Testis (tissue), 3 donors: ENCODE measurements around the gene BBS4. TPM values are rescaled to one million over a fixed set of nuclear protein-coding genes. Genes with fewer than 3 reads are reported as not detected.

Source experiments
- DNase-seq: peaks from one replicate; pipeline ENCODE4 v3.0.0-alpha.2; 2019
- H3K27ac ChIP-seq, 2 donors: fragments of 200-600 bp; sonication (generic); one replicate each; pipeline ENCODE4 v1.5.1; 2019
- H3K27me3 ChIP-seq: fragments of 200-600 bp; sonication (generic); one replicate; pipeline ENCODE4 v1.5.1; 2019
- H3K36me3 ChIP-seq: fragments of 200-600 bp; sonication (generic); one replicate; pipeline ENCODE4 v1.5.1; 2017; ENCODE audit warnings: low read depth; ENCODE audit errors: missing control alignments
- H3K4me1 ChIP-seq: fragments of 200-600 bp; sonication (generic); one replicate; pipeline ENCODE4 v1.5.1; 2019
- H3K4me3 ChIP-seq, 2 donors: fragments of 200-600 bp; sonication (generic); one replicate each; pipeline ENCODE4 v1.5.1; 2017 to 2019
- H3K9me3 ChIP-seq: fragments of 200-600 bp; sonication (generic); one replicate; pipeline ENCODE4 v1.5.1; 2017
- CTCF ChIP-seq, 3 experiments: fragments of 450-650 bp in 2 of 3; fragments of 200-600 bp in 1 of 3; sonication (generic) in 1 of 3; IDR thresholded peaks; one replicate each; pipeline ENCODE4 v1.5.1; 2016 to 2019; ENCODE audit warnings: antibody characterized with exemption in 3 of 3, mild to moderate bottlenecking in 2 of 3, moderate library complexity in 1 of 3
- POLR2A ChIP-seq: fragments of 450-650 bp; IDR thresholded peaks from one replicate; pipeline ENCODE4 v1.6.1; 2017; ENCODE audit warnings: antibody characterized with exemption, mild to moderate bottlenecking, moderate library complexity
- WGBS, 2 donors: methylation state at CpG; one replicate each; pipeline ENCODE4 v1.1.5; 2018; 5-methylcytosine and 5-hydroxymethylcytosine counted together
- intact Hi-C: fragments of 100-400 bp; cut with DNase I; formaldehyde crosslinking; loops from one replicate; pipeline ENCODE4 v1.15.1; 2023; ENCODE audit warnings: low total_unique reads
- polyA plus RNA-seq: library from polyadenylated mRNA; stranded (reverse); fragments of 350-450 nt; fragmentation: Illumina TruSeq; extraction: RNeasy Lipid Tissue Mini Kit (QIAGEN cat#74804); gene quantifications from one replicate; pipeline ENCODE4 v1.2.3, GENCODE V29; 2014; ENCODE audit warnings: low read depth, low replicate concordance; ENCODE audit not compliant: insufficient read depth
- total RNA-seq, 2 donors: library from RNA; depleted of rRNA; stranded (reverse); fragments of >200 nt; gene quantifications; one replicate each; pipeline ENCODE4 v1.2.3, GENCODE V29; 2016

The BBS4 gene
- total and polyA plus RNA-seq, 3 donors from 2014 or later, result 48.7 to 83.9 (median 50.7) TPM

- no peak for DNase-seq
- H3K36me3 ChIP-seq, result no peaks in the 10 kb centered on the region
- intact Hi-C loops, result no loop called here
- no peak overlapping the region for H3K4me3 ChIP-seq
- 90 to 93% methylated on average over 3 of the region's 3 CpGs for WGBS, 2 donors
- H3K9me3 ChIP-seq, result no peaks in the 10 kb centered on the region
- H3K4me1 ChIP-seq, result no peaks in the 10 kb centered on the region
- H3K27ac ChIP-seq, result no peak overlapping the region
- H3K27me3 ChIP-seq, result no peaks in the 10 kb centered on the region
- TF ChIP-seq CTCF (IDR thresholded peaks at IDR 0.05), result no peak
These were observed 72.2 kb downstream of the BBS4 start for GRCh38 chr15:72758182-72758581.

- DNase-seq, result no peak
- TF ChIP-seq CTCF (IDR thresholded peaks at IDR 0.05), result no peak
- no peak for TF ChIP-seq POLR2A
- no peaks in the 10 kb centered on the region for H3K9me3 ChIP-seq
- H3K36me3 ChIP-seq, result no peaks in the 10 kb centered on the region
- intact Hi-C loops, result no loop called here
- no peaks in the 10 kb centered on the region for H3K27me3 ChIP-seq
- no peaks in the 10 kb centered on the region for H3K4me1 ChIP-seq
- no peak overlapping the region for H3K27ac ChIP-seq
- no peak overlapping the region for H3K4me3 ChIP-seq
- WGBS, 2 donors, result 91 to 94% methylated on average over 5 of the region's 5 CpGs
These were observed 74.7 kb downstream of the BBS4 start for GRCh38 chr15:72760590-72761260.

DNA sequence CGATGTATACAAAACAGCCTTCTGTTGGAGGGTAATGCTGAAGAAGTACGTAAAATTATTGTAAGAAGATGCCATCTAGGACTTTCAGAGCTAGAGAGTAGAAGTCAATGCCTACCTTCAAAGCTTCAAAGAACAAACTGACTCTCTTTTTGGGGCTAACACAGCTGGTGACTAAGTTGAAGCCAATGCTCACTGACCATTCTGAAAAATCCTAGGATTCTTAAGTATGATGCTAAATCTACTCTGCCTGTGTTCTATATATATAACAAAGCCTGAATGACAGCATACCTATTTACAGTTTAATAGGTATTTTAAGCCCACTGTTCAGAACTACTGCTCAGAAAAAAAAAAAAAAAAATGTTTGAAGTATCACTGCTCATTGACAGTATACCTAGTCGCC lies 78.6 kb downstream of the BBS4 start:
- no peak for DNase-seq
- Histone ChIP-seq H3K4me3 (no peak overlapping the region), H3K4me1 (no peaks in the 10 kb centered on the region), H3K27me3 (no peaks in the 10 kb centered on the region), H3K9me3 (no peaks in the 10 kb centered on the region), H3K36me3 (no peaks in the 10 kb centered on the region), H3K27ac (no peak overlapping the region)
- 94 to 96% methylated on average over 3 of the region's 3 CpGs for WGBS, 2 donors
- TF ChIP-seq CTCF (IDR thresholded peaks at IDR 0.05), result no peak
- no peak for TF ChIP-seq POLR2A
- intact Hi-C loops, result no loop called here

- H3K9me3 ChIP-seq, result no peaks in the 10 kb centered on the region
- H3K4me1 ChIP-seq, result no peaks in the 10 kb centered on the region
- TF ChIP-seq CTCF (IDR thresholded peaks at IDR 0.05) (no peak), POLR2A (no peak)
- no peak overlapping the region for H3K27ac ChIP-seq
- intact Hi-C loops, result no loop called here
- H3K36me3 ChIP-seq, result no peaks in the 10 kb centered on the region
- WGBS, 2 donors, result 98 to 99% methylated on average over 2 of the region's 2 CpGs
- no peak for DNase-seq
- H3K4me3 ChIP-seq, result no peak overlapping the region
- no peaks in the 10 kb centered on the region for H3K27me3 ChIP-seq
These were observed 80.0 kb downstream of the BBS4 start for GRCh38 chr15:72766025-72766424.

DNA sequence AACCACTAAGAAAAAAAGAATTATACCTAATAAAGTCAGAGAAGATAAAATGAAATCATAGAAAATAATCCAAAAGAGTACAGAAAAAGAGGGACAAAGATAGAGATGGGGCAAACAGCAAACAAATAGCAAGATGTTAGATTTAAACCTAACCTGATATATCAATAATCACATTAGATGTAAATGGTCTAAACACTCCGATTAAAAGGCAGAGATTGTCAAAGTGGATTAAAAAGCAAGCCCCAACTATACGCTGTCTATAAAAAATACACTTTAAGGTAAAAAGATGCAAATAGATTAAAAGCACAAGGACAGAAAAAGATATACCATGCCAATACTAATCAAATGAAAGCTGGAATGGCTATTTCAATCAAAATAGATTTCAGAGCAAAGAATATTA lies 80.8 kb downstream of the BBS4 start:
- WGBS, 2 donors, result 96 to 97% methylated on average over 2 of the region's 2 CpGs
- Histone ChIP-seq H3K36me3 (no peaks in the 10 kb centered on the region), H3K4me3 (no peak overlapping the region), H3K27ac (no peak overlapping the region), H3K9me3 (no peaks in the 10 kb centered on the region), H3K27me3 (no peaks in the 10 kb centered on the region), H3K4me1 (no peaks in the 10 kb centered on the region)
- intact Hi-C loops, result no loop called here
- TF ChIP-seq POLR2A, result no peak
- TF ChIP-seq CTCF (IDR thresholded peaks at IDR 0.05), result no peak
- no peak for DNase-seq
